GM19328 (cell line): ENCODE data around the gene KNDC1.
"Not testable (repeated sequence)": the region's sequence is repeated elsewhere in the genome, so short reads cannot be mapped to it uniquely, and the experiment has no call there.

Experiments used
- ATAC-seq: cut with Tn5 transposase; IDR thresholded peaks from one replicate; pipeline ENCODE4 v1.9.1; 2021; ENCODE audit warnings: mild to moderate bottlenecking, moderate library complexity; ENCODE audit not compliant: unreplicated experiment

The KNDC1 gene

DNA sequence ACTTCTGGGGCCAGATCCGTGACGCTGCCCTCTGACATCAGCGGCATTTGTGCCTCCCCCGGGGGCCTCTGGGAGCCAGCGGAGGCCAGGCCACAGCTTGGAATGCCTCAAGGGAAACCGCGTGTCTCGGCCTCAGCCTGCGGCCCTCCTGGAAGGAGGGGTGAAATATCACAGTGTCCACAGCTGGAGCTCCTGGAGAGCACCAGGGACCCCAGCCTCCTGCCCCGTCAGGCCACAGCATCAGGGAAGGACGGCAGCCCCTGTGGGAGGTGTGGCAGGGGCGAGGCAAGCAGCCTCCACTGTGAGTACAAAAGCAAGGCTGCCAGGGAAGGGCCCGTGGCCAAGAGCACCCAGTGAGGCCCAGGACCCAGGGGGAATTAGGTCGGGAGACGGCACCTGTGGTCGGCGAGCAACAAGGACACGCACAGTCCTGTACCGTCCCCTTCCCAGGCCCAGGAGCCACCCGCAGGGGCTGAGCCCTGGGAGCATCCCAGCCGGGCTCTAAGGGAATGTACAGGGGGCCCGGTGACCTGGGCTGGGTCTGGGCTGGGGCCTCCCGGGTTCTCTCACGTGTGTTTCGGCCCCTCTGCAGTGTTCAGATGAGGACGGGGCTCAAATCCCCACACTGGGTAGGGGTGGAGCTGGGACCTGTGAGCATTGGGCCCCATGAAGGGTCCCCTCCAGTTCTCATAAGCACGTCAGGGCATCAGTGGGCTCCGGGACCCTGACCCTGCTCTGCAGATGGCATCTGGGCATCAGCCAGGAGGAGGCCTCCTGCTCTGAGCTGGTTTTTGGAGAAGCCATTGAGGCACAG, 18.7 kb upstream of the KNDC1 start:
- no peak for ATAC-seq

DNA sequence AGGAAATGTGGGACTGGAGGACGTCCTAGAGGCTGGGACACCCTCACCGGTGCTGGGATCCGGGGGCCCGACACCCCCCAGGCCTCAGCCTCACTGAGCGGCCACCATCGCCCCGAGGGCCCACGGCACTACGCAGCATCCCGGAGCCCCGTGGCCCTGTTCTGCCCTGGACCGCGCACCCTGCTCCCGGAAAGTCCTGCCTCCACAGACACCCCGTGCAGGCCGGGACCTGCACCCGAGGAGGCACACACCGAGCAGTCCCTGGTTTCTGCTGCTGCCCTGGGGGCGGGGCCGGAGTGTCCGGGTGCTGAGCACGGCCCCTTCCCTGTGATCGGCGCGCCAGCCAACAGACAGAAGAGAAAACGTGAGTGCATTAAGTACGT, 18.1 kb upstream of the KNDC1 start:
- no peak for ATAC-seq

DNA sequence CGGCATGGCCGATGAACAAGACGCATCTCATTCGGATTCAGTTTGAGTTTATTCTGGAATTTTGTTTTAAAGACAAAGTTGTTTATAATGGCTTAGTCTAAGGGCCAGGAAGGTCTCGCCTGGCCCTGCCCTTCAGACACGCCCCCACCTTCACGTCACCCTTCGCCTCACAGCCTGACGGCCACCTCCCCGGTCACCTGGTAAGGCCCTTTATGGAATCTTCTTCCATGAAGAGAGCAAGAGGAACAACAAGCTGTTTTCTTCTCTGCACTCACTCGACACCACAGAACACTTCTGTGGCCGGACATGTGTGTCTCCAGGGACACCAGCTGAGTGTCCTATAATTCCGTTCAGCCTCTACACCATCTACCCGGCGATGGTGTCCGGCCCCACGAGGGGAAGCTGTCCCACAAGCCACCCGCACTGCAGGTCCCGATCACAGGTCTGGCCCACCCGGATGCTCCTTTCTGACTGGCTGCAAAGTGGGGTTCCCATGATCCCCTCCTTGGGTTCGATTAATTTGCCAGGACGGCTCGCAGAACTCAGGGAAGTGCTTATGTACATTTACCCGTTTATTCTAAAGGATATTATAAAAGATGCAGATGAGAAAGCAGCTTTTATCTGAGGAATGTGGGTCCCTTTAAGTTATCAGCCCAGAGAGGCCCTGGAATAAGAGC, 17.4 kb upstream of the KNDC1 start:
- no peak for ATAC-seq

DNA sequence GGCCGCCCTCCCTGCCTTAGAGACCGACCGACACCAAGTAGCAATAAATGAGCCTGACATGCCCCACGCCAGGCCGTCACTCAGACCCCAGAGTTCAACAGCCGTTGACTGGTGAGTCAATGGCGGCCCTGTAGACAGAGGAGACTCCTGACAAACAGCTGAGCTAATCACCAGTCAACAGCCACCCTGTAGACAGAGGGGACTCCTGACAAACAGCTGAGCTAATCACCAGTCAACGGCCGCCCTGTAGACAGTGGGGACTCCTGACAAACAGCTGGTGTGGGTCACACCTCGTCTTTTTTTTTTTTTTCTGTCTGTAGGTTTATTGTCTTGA, 16.9 kb upstream of the KNDC1 start:
- no peak for ATAC-seq

DNA sequence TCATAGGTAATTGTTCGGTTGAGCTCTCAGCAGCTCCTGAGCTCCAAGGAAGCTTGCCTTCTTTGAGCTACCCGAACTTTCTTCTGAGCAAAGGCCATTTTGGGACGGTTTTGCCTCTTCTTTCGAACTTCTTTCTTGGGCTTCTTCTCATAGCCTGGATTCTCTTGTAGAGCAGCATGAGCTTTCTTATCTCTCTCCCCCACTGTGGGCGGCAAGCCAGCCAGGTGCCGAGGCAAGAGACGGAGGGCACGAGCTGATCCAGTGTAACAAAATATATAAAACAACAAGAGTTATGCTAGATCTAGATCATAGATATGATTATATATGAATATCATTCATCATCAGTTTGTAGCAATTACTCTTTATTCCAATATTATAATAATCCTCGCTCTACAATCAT, 16.5 kb upstream of the KNDC1 start:
- no peak for ATAC-seq

DNA sequence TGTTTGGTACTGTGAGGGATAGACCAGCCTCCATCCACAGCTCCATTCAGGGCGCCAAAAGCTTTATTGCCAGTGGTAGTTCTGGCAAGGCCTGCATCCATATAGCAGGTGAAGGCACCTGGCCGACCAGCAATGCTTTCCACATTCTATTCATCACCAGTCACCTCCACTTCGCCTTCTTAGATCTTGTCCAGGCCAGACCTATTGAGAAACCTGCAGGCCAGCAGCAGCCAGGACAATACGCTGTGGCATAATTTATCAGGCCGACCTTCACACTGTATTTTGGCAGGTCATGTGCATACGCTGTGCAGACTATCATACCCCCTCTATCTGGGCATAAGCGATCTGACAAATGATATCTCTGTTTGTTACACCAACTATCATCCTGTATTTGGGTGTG, 15.2 kb upstream of the KNDC1 start:
- ATAC-seq: no peak

DNA sequence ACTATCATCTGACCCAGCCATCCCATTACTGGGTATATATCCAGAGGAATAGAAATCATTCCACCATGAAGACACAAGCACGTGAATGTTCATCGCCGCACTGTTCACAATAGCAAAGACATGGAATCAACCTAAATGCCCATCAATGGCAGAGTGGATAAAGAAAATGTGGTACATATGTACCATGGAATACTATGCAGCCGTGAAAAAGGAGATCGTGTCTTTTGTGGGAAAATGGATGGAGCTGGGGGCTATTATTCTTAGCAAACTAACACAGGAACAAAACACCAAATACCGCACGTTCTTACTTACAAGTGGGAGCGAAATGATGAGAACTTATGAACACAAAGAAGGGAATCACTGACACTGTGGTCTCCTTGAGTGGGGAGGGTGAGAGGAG, 9.8 kb upstream of the KNDC1 start:
- no peak for ATAC-seq

DNA sequence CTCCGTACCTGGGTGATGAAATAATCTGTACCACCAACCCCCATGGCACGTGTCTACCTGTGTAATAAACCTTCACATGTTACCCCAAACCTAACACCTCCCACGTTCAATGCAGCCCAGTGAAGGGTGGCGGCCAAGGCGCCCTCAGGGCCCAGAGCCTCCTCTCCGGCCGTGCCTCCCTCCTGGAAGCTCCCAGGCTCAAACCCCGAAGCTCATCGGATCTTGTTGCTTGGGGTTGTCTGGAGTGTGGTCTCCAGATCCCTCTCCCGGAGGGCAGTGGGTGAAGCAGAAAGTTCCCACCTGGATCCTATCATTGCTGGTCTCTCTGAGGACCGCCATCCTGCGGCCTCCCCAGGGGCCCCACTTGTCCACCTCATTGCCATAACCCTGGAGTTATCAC, 9.4 kb upstream of the KNDC1 start:
- no peak for ATAC-seq

DNA sequence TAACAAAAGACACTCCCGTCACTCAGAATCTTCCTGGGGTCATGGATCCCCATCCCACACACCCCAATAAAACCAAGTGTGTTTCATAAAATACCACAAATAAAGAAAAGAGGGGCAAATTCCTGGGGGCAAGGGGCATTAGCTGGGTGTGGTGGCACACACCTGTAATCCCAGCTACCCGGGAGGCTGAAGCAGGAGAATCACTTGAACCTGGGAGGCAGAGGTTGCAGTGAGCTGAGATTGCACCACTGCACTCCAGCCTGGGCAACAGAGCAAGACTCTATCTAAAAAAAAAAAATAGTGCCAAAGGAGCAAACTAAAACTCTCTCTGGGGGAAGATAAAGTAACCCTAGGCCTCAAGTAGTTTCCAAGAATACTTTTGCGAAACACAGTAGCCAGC, 8.9 kb upstream of the KNDC1 start:
- ATAC-seq: not testable (repeated sequence)

DNA sequence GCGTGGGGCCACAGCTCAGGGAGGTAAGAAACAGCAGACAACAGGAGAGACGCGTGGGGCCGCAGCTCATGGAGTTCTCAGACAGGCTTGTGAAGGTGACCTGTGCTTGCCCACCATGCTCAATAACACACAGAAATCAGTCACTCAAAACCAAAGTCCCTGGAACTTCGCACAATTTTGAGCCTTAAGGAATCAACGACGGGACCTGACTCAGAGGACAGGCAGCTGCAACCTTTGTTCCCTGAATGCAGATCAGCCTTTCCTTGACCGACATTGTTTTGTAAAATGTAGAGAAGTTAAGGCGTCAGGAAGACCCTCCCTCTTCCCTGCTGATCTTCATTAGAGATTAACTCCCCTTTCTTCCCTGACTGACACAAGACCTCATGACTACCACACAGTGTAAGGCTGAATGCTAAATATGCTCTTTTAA, 8.5 kb upstream of the KNDC1 start:
- no peak for ATAC-seq

DNA sequence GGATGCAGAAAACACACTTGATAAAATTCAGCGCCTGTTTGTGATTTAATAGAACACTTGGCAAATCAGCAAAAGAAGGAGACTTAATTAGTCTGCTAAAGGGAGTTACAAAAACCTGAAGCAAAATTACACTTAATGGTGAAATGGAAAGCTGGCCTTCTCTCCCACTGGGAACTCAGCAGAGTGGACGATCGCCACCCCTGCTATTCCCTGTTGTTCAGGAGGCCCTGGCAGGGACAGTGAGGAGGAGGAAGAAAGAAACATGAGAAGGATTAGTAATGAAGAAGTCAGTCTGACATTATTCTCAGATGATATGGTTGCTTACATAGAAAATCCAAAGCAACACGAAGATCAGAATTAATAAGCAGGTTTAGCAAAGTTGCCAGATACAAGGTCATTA, 5.6 kb upstream of the KNDC1 start:
- no peak for ATAC-seq

DNA sequence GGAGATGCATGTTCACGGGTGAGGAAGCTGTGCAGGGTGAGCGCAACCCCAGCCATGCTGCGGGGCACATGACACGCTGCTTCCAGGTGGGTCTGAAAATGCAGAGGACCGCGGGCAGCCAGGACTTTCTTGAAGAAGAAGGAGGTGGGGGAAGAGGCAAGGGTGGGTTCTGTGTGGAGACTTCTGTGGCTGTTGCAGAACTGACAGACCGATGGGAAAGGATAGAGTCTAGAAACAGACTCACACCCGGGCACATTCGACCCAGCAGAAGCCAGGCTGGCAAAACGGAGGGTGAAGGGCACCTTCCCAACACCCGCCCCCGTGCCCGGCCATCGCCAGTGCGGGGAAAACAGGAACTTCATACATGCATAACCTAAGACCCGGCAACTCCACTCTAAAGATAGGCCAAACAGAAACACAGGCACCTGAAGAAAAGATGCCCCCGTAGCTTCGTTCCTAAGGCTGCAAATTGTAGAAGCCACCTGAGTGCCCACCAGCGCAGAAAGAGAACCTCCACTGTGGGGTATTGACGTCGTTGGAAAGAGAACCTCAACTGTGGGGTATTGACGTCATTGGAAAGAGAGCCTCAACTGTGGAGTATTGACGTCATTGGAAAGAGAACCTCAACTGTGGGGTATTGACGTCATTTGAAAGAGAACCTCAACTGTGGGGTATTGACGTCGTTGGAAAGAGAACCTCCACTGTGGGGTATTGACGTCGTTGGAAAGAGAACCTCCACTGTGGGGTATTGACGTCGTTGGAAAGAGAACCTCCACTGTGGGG, 4.8 kb upstream of the KNDC1 start:
- ATAC-seq: no peak

DNA sequence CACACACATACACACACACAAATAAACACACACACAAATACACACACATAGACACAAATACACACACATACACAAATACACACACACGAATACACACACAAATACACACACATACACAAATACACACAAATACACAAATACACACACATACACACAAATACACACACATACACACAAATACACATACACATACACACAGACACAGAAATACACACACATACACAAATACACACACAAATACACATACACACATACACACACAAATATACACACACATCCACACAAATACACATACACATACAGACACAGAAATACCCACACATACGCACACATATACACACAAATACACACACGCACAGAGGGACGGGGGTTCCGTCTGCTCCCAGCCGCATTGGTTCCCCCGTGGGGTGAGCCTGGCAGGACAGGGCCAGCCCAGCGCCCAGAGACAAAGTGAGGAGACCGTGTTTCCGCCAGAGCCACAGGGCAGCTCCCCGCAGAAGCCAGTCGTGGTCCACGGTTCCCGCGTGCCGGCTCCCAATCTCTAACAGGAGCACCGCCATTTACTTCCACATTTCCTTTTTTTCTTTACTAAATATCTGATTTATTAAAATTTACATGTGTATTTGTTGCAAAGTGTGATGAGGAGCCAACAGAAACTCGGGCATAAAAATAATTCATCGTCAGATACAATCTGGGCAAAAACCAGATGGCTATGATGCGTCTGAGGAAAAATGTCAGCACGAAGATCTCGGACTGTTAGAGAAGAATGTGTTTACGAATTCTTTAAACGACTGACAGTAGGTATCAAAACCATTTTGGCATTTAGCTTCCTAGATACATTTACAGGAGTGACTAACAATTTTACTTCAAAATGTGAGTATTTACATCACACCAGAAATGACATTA, 3.1 kb upstream of the KNDC1 start:
- ATAC-seq: no peak

DNA sequence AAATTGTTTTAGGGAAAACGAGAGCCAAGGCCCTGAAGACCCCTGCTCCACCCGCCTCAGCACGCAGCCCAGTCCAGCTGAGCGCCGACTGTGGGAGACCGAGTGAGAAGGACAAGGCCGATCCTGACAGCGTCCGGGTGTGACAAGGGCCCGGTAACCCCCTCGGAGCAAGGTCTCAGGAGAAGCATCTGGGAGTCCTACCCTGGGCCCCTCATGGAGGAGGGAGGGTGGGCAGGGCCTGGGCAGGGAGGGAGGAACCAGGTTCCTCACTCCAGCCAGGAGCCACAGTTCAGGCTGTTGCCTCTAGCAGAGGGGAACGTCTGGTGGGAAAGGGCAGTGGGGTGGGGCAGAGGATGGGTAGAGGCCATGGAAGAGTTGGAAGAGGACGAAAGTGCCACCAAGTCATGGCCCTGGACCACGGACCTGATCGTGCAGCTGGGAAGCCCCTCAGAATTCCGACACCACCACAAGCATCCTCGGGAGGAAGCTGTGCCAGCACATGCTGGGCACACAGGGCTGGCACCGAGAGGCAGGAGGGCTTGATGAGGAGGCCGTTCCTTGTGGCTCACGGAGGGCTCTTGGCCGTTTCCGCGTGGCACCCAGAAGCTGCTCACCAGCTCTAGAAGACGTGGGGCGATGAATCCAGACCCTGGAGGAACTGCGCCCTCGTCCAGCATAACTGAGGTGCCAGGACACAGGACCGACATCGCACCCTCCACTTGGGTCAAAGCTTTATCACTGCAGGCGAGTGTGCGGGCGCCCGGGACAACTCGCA, 2.2 kb upstream of the KNDC1 start:
- no peak for ATAC-seq

DNA sequence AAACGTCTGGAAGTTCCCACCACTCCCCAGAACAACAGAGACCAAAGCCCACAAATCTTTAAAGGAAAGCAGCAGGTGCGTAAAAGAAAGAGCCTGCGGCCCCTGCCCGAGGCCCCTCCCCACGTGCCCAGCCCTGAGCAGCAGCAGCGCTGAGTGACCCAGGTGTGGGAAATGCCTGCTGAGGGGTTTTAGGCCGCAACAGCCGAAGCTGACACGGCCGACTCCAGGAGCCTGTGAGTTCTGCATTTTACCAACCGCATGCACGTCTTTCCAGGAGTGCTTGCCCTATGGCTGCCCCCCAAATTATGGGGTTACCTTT, 1.6 kb upstream of the KNDC1 start:
- no peak for ATAC-seq

DNA sequence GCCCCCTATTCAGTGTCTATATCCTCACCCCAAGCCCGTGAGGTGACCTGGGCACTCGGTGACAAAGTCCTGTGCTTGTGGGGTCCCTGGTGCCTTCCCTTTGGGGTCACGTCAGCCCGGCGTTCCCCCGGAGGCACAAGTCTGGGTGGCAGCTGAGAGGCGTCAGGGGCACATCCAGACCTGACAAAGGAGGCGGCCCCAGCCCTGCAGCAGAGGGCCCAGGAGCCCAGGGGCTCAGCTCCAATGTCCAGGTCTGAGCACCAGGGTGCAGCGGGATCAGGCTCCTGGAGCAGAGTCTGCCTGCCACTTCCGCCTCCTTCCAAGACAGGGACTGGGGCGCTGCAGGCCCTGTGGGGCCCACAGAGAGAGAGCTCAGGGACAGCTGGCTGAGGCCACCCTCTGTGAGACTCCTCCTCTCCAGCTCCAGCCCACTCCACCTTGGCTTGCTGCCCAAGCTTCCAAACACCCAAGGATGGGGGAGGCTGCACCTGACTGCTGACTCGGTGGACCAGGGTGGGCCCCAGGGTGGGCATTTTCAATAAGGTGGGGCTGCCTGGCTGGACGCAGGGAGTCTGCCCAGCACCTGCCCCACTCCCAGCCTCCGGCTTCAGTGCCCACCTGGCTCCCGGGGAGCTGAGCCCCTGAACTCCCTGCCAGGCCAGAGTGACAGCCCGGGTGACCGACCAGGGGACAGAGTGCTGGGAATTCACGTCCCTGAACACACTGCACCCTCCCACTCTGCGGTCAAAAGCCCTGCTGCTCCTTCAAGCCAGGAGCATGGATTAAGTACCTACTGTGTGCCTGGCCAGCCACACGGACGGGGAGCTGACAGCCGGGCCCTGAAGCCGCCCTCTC, 1.0 kb upstream of the KNDC1 start:
- ATAC-seq: no peak

DNA sequence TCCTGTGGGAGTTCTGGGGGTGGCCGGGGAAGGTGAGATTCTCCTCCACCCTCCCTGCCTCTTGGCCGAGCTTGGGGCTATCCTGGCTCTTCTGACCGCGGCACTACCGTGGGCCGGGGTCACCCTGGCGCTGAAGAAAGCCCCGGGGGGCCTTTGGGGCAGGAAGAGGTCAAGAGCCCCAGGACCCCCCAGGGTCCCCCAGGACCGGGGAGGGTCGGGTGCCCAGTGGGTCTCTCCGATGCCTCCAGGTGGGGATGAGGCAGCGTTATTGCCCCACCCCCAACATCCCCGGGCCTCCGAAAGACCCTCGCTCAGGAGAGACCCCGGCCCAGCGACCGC, 439 bp upstream of the KNDC1 start:
- ATAC-seq: no peak

DNA sequence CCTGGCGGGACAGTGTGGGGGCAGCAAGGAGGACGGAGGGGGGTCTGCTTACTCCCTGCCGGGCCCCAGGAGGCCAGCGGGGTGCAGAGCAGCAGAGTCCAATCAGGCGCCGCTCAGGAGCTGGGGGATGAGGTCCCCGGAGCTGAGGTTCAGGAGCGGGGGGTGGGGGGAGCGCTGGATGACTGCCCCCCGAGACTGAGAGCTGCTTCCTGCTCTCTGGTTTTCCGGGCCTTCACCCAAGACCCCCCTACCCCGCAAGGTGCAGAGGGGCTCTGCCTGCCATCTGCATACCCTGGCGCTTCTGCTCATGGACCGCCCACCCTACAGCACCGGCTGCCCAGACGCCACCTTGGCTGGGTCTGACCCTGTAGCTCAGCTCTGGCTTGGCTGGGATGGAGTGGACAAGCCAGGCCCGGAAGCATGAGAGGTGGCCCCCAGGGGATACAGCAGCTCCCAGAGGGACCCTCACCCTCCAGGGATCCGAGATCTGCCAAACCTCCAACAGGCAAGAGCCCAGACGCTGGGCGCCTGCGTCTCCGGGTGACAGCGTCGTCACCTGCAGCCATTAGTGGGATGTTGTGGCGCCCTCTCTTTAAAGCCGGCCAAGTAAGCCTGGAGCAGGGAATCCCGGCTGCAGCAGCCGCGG, 930 bp downstream of the KNDC1 start:
- no peak for ATAC-seq

DNA sequence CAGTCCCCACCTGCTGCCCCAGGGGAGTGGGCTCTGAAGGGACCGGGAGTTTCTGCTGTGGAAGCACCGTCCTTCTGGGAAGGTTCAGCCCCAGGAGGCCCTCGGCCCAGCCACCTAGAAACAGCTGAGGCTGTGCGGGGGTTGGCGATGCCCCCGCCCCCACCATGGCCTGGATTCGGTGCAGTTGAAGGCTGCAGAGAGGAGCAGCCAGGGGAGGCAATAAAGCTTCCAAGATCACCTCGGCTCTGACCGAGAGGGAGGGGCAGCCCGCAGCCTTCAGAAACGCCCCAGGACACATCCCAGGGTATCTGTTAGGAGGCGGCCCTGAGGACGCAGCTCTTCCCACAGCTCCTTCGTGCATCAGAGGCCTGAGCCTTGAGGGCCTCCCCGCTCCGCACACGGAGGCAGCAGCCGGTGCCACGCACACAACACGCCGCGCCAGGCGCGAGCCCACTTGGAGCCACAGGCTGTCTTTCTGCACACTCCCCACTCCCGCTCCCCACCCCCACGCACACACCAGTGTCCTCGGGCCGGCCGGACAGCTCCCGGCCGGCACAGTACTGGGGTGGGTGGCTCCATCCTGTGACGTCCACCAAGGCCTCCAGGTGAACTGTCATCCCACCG, 1.6 kb downstream of the KNDC1 start:
- no peak for ATAC-seq
